ENCODE data around the gene PHEX.

- TF ChIP-seq POLR2AphosphoS5 (IDR thresholded peaks at IDR 0.05; ENCODE audit: low read depth, low read length), result no peak
- no peak for TF ChIP-seq REST (IDR thresholded peaks at IDR 0.05; ENCODE audit: insufficient read depth in 1 of 2, low read depth in 2 of 2, low read length in 2 of 2)
- TF ChIP-seq SIN3A (IDR thresholded peaks at IDR 0.05; ENCODE audit: borderline replicate concordance, insufficient read depth, low read length), result no peak
- TF ChIP-seq TAF1 (IDR thresholded peaks at IDR 0.05; ENCODE audit: borderline replicate concordance, insufficient read depth, low read length), result no peak
Measured at GRCh38 chrX:21998037-21998436, 34.1 kb upstream of the PHEX start.
